Kidney capillary endothelial cell (primary cell): ENCODE measurements around the gene PKDCC.
"Not testable (repeated sequence)": the region's sequence is repeated elsewhere in the genome, so short reads cannot be mapped to it uniquely, and the experiment has no call there.

ENCODE experiments used
- DNase-seq: peaks from one replicate; pipeline ENCODE4 v3.0.0-alpha.2; 2018; ENCODE audit warnings: low spot score

Gene PKDCC

GRCh38 chr2:42065753-42066152, 17.9 kb downstream of the PKDCC start:
- not testable (repeated sequence) for DNase-seq

GRCh38 chr2:42067001-42067400, 19.2 kb downstream of the PKDCC start:
- DNase-seq: not testable (repeated sequence)

DNA sequence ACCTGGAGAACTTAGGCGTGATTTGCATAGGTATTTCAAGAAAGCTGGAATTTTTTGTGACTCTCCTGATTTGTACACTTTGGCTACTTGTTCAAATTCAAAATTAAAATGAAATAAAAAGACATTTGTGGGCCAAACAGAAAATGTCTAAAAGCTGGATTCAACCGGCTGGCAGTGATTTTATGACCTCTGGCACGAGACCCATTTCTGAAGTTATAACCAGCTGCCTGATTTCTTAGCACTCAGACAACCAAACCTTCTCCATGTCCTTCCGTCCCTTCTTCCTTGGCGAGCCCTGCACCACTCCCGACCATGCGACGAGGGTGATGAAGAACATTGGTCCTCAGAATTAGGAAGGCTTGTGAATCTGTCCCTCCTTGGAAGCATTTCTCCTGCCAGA, 19.7 kb downstream of the PKDCC start:
- no peak for DNase-seq

- DNase-seq: no peak
These were observed 20.9 kb downstream of the PKDCC start for GRCh38 chr2:42068571-42069178.

DNA sequence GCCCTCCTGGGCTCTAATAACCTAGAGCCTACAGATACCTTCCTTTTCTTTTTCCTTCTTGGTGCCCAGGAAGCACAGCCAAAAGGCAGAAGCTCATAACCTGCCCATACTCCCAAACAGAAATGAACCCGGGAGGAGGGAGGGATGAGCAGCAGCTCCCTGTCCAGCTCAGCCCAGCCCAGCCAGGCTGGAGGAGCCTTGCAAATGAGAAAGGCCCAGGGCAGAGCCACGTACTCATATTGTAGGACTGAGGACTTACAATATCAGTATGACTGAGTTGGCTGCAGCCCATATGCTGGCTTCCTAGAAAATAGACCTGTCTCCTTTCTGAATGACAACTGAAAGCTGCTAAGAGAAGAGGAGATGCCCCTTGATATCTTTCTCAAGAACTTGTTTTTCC, 21.7 kb downstream of the PKDCC start:
- no peak for DNase-seq

GRCh38 chr2:42071791-42072190, 24.0 kb downstream of the PKDCC start:
- DNase-seq: no peak

- no peak for DNase-seq
These were observed 24.7 kb downstream of the PKDCC start for GRCh38 chr2:42072349-42073118.

- no peak for DNase-seq
These were observed 26.1 kb downstream of the PKDCC start for GRCh38 chr2:42073739-42074503.

- no peak for DNase-seq
These were observed 26.8 kb downstream of the PKDCC start for GRCh38 chr2:42074661-42075060.

DNA sequence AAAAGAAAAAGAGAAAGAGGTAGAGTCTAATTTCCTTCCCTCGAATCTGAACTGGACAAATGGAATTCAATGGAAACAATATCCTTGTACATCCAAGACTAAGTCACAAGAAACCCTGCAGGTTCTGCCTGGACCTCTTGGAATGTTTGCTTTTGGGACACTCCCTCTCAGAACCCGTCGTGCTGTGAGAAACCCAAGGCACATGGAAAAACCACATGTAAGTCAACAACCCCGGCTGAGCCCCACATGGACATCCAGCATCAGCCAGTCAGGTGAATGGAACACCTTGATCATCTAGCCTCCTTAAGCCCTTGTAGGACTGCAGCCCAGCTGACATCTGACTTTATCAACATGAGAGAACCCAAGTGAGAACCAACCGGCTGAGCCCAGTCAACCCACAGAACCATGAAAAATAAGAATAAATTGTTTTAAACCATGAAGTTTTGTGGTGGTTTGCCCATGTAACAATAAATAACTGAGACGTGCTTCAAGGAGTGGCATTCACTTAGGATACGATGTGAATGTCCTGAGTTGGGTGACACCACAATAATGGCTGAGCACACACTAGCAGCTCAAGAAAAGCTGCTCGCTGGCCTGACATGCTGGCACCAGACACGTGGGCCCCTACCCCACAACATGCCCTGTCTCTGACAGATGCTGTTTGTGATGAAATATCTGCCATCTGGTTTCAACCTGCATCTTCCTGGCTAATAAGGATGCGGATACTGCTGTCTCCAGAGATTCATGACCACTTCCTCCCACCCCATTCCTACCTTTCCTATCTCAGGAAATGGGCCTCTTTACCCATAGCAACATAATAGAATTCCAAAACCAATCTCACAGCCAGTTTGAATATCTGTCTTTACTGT, 28.8 kb downstream of the PKDCC start:
- no peak for DNase-seq

DNA sequence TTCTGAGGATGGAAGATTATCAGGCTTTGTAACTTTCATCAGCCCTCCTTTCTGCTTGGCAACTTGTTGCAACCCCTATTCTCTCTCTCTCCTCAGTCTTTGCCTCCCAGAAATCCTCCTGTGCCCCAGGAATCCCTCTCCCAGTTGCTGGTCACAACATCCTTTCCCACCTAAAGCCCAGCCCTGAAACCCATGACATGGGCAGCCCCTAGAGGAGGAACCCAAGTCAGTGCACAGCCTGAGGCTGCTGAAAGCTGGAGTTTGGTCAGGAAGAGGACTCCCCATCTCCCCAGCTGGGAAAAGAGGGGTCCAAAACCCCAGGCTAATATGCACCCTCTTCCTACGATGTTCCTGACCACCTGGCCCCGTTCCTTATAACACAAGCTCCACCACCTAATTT, 29.5 kb downstream of the PKDCC start:
- DNase-seq: no peak

DNA sequence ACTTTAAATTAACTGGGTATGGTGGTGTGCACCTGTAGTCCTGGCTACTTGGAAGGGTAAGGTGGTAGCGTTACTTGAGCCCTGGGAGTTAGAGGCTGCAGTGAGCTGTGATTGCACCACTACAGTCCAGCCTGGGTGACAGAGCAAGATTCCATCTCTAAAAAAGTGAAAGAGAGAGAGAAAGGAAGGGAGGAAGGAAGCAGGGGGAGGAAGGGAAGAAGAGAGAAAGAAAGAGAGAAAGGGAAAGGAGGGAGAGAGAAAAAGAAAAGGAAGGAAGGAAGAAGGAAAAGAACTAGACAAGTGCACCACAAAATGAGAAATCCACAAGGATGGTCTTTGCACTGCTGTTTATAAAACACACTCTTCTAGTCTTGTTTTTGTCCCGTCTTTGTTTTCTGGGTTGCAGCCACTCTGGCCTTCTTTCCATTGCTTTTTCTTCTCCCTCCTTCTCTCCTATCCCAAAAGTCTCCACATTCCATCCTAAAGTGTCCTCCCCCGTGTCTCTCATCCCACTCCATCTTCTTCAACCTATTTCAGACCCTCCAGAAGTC, 32.0 kb downstream of the PKDCC start:
- no peak for DNase-seq

GRCh38 chr2:42081151-42081550, 33.3 kb downstream of the PKDCC start:
- not testable (repeated sequence) for DNase-seq

GRCh38 chr2:42082016-42082415, 34.2 kb downstream of the PKDCC start:
- DNase-seq: no peak

GRCh38 chr2:42084231-42084671, 36.4 kb downstream of the PKDCC start:
- DNase-seq: no peak

- DNase-seq: not testable (repeated sequence)
These were observed 37.2 kb downstream of the PKDCC start for GRCh38 chr2:42085070-42085469.

DNA sequence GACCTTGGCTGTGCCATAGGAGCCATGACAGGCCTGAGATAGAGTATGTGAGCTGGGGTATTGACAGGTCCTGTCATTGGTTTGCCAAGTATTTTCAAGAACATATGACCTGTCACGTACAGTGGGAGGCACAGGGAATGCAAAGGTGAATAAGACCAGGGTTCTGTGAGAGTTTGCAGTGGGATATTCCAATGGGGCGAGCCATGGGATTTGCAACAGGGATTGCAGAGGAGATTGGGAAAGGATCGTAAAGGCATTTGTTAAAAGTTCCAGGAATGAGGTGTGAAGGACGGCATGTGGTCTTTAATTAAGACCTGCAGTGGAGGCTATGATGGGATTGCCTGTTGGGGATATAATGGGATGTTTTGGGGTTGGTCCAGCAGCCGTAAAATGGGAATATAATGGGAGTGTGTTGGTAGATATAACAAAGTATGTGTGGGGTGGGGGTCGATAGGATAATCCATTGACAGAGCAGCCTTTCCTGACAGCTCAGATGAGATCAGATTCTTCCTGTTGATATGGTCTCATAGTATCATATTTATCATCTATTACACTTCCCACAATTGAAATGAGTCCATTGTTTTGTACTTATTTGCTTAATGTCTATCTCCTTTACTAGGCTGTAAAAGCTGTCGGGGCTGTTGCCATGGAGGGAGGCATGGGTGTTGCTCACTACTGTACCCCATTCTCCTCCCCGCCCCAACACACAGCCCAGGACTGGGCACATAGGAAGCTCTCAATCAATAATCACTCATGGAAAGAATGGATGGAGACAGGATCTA, 38.1 kb downstream of the PKDCC start:
- DNase-seq: no peak

DNA sequence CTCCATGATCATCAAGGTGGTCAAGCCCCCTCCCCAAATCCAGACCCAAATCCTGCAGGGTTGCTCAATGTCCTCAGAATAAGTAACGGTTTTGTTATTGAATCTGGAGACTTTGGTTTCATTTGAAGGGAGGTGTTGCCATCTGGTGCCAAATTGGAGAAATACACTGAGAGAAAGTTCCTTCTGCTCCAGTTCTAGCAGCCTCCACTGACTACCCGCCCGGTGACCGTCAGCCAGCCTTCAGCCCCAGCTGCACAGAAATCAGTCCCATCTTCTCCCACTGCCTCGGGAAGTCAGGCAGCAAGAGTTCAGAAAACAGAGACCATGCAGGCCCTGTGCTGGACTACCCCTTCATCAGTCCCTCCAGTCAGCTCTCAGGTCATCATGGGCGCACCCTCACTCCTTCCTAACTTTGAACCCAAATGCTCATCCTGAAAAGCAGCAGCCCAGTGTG, 38.7 kb downstream of the PKDCC start:
- peak; percentile 73 for DNase-seq

DNA sequence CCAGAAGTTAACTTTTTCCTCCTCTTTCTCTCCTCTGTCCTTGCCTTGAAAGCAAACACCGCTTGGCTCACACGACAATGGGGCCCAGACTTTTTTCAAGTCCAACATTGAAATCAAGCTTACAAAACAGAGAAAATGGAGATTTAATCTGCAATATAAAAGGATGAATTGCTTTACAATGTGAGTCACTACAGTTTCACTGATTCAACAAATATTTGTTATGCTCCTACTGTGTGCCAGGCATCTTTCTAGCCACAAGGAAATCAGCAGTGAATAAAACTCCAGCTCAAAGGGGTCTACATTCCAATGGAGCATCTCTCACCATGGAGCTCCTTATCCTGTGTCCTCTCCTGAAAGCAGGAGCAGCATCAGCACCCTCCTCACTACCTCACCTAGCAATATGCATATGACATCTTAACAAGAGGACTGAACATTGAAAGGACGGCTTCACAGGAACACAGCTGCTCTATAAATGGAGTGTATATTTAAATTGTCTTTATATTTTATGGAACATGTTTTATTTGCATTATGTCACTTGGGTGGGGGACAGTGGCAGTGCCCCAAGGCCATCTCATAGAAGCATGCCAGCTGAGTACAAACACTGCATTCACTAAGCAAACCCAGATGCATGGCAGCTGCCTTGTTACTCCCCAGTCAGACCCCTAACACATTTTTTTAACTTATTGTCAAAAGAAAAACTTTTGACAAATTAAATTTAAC, 39.5 kb downstream of the PKDCC start:
- DNase-seq: no peak

DNA sequence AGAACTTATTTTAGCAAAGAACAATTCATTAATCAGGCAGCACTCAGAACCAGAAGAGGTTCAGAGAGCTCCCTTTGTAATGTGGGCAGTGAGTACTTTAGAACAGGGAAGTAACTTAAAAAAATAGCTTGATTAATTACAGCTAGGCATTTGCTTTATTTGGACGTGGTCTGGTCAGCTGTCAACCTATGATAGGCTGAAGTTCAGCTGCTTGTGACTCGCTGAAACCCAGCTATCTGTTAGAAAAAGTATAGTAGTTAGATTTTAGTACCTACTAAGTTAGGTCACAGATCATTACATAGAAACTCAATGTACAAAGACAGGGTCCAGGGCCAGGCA, 40.0 kb downstream of the PKDCC start:
- DNase-seq: no peak
